ENCODE measurements around the gene GALK1. TPM values are rescaled to one million over a fixed set of nuclear protein-coding genes. Genes with fewer than 3 reads are reported as not detected.
A peak's percentile ranks its signal among the peaks of the same experiment; 100 is the strongest.

GALK1 gene
- total RNA-seq, 1 experiment from 2014 or later = 35.8 TPM

DNA sequence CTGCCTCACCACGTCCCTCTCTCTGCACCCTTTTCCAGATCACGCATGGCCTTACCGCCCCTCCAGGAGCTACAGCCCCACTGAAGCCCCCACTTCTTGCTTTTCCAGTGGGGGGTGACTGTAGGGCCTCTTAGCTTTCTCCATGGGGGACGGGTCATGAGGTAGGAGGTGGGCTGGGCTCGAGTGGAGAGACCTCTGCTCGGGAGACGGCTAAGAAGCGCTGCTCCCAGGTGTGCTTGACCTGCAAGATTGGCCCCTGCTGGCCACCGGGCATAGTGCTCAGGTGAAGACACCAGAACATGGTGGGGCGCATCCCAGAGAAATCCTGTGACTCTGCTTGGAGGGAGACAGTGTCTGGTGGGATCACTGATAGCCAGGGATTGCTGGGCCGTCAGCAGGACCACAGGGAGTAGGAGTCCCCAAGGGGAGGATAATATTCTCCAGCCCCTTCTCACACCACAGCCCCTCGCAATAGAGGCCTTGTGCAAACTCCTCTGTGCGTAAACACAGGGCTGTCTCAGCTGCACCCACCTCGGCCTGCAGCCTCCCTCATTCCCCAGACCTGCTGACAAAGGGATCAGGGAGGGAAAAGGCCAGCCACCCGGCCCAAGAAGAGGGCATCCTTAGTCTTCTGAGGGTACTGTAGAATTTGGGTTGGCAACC lies 8.9 kb upstream of the GALK1 start:
- H3K4me3 ChIP-seq (ENCODE audit: low read depth in 2 of 2, low read length in 2 of 2) = no peak overlapping the region
- H3K27me3 ChIP-seq (ENCODE audit: control insufficient read depth, insufficient read depth, low read length) = no peaks in the 10 kb centered on the region
- peaks cover 24% of the 10 kb centered on the region for H3K36me3 ChIP-seq (ENCODE audit: control insufficient read depth, insufficient read depth, low read length)
- H3K27ac ChIP-seq (ENCODE audit: low read length) = no peak overlapping the region
- CTCF ChIA-PET = interaction anchor here (0.5 to 0.7 kb wide), 5 partner anchors 9 to 810 kb away, joined by 3 to 11 read pairs (median 3); partner anchors contain the start of gene GALK1
- POLR2A ChIA-PET = interaction anchor here (0.5 to 0.7 kb wide), 3 partner anchors 22 to 604 kb away, joined by 3 to 4 read pairs (median 3); no protein-coding TSS in a partner anchor
- no peak for DNase-seq (ENCODE audit: low read depth, low spot score)
- TF ChIP-seq TCF7L2 (IDR thresholded peaks at IDR 0.05; ENCODE audit: low read depth, low read length) = no peak
- TF ChIP-seq POLR2AphosphoS5 (IDR thresholded peaks at IDR 0.05; ENCODE audit: low read depth, low read length) = no peak
- TF ChIP-seq, protein P1, sequence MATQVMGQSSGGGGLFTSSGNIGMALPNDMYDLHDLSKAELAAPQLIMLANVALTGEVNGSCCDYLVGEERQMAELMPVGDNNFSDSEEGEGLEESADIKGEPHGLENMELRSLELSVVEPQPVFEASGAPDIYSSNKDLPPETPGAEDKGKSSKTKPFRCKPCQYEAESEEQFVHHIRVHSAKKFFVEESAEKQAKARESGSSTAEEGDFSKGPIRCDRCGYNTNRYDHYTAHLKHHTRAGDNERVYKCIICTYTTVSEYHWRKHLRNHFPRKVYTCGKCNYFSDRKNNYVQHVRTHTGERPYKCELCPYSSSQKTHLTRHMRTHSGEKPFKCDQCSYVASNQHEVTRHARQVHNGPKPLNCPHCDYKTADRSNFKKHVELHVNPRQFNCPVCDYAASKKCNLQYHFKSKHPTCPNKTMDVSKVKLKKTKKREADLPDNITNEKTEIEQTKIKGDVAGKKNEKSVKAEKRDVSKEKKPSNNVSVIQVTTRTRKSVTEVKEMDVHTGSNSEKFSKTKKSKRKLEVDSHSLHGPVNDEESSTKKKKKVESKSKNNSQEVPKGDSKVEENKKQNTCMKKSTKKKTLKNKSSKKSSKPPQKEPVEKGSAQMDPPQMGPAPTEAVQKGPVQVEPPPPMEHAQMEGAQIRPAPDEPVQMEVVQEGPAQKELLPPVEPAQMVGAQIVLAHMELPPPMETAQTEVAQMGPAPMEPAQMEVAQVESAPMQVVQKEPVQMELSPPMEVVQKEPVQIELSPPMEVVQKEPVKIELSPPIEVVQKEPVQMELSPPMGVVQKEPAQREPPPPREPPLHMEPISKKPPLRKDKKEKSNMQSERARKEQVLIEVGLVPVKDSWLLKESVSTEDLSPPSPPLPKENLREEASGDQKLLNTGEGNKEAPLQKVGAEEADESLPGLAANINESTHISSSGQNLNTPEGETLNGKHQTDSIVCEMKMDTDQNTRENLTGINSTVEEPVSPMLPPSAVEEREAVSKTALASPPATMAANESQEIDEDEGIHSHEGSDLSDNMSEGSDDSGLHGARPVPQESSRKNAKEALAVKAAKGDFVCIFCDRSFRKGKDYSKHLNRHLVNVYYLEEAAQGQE (IDR thresholded peaks at IDR 0.05; ENCODE audit: insufficient read depth in 1 of 2, low read depth in 2 of 2, low read length in 1 of 2) = no peak
- TF ChIP-seq, protein P2, sequence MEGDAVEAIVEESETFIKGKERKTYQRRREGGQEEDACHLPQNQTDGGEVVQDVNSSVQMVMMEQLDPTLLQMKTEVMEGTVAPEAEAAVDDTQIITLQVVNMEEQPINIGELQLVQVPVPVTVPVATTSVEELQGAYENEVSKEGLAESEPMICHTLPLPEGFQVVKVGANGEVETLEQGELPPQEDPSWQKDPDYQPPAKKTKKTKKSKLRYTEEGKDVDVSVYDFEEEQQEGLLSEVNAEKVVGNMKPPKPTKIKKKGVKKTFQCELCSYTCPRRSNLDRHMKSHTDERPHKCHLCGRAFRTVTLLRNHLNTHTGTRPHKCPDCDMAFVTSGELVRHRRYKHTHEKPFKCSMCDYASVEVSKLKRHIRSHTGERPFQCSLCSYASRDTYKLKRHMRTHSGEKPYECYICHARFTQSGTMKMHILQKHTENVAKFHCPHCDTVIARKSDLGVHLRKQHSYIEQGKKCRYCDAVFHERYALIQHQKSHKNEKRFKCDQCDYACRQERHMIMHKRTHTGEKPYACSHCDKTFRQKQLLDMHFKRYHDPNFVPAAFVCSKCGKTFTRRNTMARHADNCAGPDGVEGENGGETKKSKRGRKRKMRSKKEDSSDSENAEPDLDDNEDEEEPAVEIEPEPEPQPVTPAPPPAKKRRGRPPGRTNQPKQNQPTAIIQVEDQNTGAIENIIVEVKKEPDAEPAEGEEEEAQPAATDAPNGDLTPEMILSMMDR (IDR thresholded peaks at IDR 0.05) = no peak
- TF ChIP-seq SIN3A (IDR thresholded peaks at IDR 0.05; ENCODE audit: borderline replicate concordance, insufficient read depth, low read depth, low read length) = no peak
- peaks cover 16% of the 10 kb centered on the region for H3K4me1 ChIP-seq (ENCODE audit: control insufficient read depth, insufficient read depth, low read length)
- H3K9me3 ChIP-seq (ENCODE audit: control insufficient read depth, insufficient read depth, low read depth, low read length) = no peaks in the 10 kb centered on the region
- intact Hi-C loops (cut with micrococcal nuclease; ENCODE audit: unreplicated experiment) (no loop called here), in situ Hi-C loops (cut with HindIII; ENCODE audit: low pct_unique_long_range_greater_than_20kb, low sequenced_read_pairs) (no loop called here)
- no peak; the same call in 1 of the 2 replicates for ATAC-seq
- BruUV-seq (replicated peaks) = no TSS peak

DNA sequence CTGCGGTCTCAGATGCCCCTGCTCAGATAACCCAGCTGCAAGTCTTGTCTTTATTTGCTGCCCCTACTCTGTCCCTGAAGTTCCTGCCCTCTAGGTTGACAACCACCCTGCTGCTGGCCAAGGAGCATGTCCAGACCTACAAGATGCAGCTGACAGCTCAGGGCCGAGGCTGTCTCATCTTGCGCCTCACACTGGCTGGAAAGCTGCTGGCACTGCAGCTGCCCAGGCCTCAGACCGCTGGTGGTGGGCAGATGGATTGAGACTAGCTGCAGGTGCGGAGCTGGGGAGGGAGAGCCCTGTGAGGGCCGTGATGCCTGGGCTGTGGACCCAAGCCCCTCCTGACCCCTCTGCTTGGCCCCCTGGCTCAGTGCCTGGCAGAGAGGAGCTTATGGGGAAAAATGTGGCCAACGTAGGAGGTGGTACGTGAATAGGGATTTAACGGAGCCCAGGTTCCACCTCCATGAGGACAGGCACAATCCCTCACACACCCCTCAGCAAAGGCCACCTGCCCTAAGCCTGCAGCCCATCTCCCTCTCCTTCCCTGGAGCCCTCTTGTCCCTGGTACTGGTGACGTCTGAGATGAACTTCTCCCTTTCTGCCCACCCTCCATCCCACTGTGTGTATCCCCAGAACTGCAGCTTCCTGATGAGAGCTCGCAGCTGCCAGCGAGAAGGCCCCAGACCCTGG lies 8.3 kb upstream of the GALK1 start:
- intact Hi-C loops (cut with micrococcal nuclease; ENCODE audit: unreplicated experiment) = no loop called here
- Histone ChIP-seq H3K4me1 (ENCODE audit: control insufficient read depth, insufficient read depth, low read length) (peaks cover 16% of the 10 kb centered on the region), H3K27me3 (ENCODE audit: control insufficient read depth, insufficient read depth, low read length) (no peaks in the 10 kb centered on the region), H3K4me3 (ENCODE audit: low read depth in 2 of 2, low read length in 2 of 2) (no peak overlapping the region), H3K27ac (ENCODE audit: low read length) (no peak overlapping the region), H3K9me3 (ENCODE audit: control insufficient read depth, insufficient read depth, low read depth, low read length) (no peaks in the 10 kb centered on the region), H3K36me3 (ENCODE audit: control insufficient read depth, insufficient read depth, low read length) (peaks cover 19% of the 10 kb centered on the region)
- ATAC-seq (peak; percentile 17; the same call in 1 of the 2 replicates), DNase-seq (ENCODE audit: low read depth, low spot score) (no peak)
- in situ Hi-C loops (cut with HindIII; ENCODE audit: low pct_unique_long_range_greater_than_20kb, low sequenced_read_pairs) = no loop called here
- POLR2A ChIA-PET = interaction anchor here (0.5 to 0.7 kb wide), 4 partner anchors 17 to 603 kb away, joined by 3 to 4 read pairs (median 4); no protein-coding TSS in a partner anchor
- TF ChIP-seq, protein P1 (IDR thresholded peaks at IDR 0.05; ENCODE audit: insufficient read depth in 1 of 2, low read depth in 2 of 2, low read length in 1 of 2) = no peak
- TF ChIP-seq TCF7L2 (IDR thresholded peaks at IDR 0.05; ENCODE audit: low read depth, low read length) (no peak), POLR2AphosphoS5 (IDR thresholded peaks at IDR 0.05; ENCODE audit: low read depth, low read length) (no peak), SIN3A (IDR thresholded peaks at IDR 0.05; ENCODE audit: borderline replicate concordance, insufficient read depth, low read depth, low read length) (no peak)
- TF ChIP-seq, protein P2 (IDR thresholded peaks at IDR 0.05) = no peak
- no TSS peak for BruUV-seq (replicated peaks)
- CTCF ChIA-PET = interaction anchor here (0.6 to 0.7 kb wide), 2 partner anchors 8 to 88 kb away, joined by 3 read pairs; partner anchors contain the start of gene GALK1

Data from Panc1 (cell line).